ENCODE results near the gene SNAI3.

The SNAI3 gene

DNA sequence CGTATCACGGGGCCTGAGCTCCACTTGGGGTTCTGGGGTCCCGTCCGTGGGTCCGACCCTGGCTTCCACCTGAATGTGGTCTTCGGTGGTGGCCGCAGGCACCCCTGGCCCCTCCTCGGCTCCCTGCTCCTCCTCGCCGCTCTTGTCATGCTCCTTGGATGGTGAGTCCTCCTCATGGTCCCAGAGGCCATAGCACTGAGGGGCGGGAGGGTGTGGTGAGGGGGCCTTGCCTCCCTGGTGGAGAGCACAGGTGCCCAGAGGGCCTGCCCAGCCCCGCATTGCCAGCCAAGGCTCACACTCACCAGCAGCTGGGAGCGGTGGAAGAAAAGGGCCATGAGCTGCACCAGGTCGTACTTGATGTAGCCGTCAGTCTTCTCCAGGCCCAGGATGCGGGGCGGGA is 34.9 kb upstream of the SNAI3 start:
- no peak for FAIRE-seq

GRCh38 chr16:88720396-88720970 is 34.2 kb upstream of the SNAI3 start:
- FAIRE-seq: no peak

- no peak for FAIRE-seq
Observed at GRCh38 chr16:88719933-88720296, 33.6 kb upstream of the SNAI3 start.

DNA sequence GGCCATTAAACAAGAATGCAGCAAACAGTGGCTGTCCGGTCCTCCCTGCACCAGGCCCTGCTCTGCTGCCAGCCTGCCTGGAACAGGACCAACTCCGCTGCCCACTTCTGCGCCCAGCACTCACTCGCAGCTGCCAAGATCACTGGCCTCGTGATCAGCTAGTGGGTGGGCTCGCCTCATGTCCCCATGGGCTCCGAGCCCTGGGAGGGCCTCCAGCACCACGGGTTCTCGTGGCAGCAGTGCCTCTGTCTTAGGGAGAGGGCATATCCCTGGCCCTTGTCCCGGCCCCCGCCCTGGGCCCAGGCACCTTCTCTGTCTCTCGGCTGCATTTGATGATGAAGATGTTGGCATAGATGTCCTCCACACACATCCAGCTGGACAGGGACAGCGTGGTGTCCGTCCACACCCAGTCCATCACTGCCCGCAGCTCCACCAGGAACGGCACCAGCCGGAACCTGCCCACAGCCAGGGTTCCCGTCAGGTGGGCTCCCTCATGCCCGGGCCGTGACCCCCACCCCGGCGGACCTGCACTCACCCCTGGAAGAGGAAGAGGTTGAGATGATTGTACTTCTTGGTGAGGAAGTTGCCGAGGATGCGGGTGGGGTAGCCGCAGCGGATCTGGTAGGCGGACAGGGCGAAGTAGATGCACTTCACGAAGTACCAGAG is 33.1 kb upstream of the SNAI3 start:
- no peak for FAIRE-seq

- FAIRE-seq: no peak
Observed at GRCh38 chr16:88718178-88718577, 31.9 kb upstream of the SNAI3 start.

- no peak for FAIRE-seq
Observed at GRCh38 chr16:88716601-88717001, 30.3 kb upstream of the SNAI3 start.

- FAIRE-seq: no peak
Observed at GRCh38 chr16:88716201-88716600, 29.9 kb upstream of the SNAI3 start.

DNA sequence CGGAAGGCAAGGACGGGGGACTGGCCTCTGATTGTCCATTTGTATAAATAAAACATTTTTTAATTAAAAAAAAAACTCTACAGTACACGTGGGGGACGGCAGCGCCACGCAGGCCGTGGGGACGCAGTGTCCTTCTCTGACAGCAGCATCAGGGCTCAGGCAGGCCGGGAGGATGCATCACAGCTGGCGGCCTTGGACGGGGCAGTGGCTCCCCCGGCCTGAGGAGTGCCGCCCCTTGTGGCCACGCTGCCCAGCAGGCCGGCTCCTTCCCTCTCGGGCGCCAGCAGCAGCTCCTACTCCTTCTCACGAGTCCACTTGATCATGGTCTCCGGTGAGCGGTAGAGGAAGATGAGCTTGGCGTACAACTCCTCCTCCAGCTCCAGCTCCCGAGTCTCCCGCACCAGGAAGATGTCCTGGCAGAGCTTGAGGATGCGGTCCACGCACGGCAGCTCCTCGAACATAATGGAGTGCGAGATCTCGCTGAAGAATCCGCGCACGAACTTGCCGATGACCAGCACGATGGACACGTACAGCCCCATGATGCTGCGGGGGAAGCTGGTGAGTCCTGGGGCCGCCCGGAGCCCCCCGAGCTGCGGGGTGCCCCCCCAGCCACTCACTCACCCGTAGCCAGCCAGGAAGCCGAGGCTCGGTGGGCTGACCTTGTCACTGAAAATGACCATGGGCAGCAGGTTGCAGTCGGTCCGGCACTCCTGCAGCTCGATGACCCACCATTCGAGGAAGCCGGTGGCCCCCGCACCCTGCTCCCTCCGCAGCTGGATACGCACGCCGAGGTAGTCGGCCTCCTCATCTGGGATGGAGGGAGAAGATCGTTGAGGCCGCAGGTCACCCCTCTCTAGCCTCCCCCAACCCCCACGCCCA is 29.2 kb upstream of the SNAI3 start:
- FAIRE-seq: no peak

DNA sequence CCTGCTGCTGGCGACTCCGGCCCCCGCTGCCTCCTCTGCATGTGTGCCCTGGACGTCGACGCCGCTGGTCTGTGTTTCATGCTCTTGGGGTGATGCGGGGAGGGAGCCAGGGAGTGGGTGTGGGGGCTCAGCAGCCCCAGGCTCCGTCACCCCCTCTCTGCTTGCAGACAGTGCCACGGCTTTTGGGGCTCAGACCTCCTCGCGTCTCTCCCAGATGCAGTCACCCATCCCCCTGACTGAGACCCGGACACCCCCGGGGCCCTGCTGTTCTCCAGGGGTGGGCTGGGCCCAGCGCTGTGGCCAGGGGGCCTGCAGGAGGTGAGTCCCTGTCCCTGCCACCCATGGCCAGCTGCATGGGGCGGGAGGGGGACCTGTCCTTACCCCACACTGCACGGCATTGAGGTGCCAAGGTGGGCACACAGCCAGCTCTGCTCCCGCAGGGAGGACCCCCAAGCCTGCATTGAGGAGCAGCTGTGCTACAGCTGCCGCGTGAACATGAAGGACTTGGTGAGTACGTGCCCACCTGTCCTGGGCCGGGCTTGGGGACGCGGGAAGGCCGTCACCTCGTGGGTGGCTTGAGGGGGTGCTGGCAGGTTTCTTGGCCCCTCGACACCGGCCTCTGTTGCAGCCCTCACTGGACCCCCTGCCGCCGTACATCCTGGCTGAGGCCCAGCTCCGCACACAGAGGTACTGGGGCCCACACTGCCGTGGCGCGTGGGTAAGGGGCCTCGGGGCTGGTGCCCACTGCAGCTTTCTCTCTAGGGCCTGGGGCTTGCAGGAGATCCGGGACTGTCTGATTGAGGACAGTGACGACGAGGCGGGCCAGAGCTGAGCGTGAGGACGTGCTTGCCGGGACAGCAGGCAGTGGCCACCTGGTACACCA is 28.4 kb upstream of the SNAI3 start:
- FAIRE-seq: no peak

- FAIRE-seq: no peak
Observed at GRCh38 chr16:88713568-88714419, 27.5 kb upstream of the SNAI3 start.

GRCh38 chr16:88713054-88713453 is 26.7 kb upstream of the SNAI3 start:
- no peak for FAIRE-seq

GRCh38 chr16:88712362-88712979 is 26.2 kb upstream of the SNAI3 start:
- FAIRE-seq: no peak

DNA sequence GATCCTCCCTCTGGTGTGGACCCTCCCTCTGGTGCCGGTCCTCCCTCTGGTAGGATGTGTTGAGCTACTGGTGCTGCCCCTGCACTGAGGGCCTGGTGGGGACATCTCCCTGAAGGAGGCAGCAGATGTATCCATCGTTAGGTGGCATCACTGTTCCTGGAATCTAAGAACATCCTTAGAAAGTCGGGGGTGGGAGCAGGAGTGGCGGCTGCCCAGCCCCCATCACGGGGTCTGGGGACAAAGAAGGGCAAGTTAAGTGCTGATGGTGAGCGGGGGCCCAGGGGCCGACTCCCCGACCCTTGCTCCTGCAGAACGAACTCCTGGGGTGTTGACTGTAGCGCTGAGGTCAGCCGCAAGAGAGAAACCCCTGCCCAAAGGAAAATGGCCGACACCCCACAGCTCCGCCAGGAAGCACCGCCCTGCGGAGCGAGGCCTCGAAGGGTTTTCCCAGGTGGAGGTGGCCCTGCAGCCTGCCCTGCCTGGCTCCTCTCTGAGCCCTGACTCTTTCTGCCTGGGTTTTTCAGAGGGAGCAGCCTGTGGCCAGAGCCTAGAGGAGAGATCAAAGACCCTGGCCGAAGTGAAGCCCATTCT is 25.5 kb upstream of the SNAI3 start:
- no peak for FAIRE-seq

DNA sequence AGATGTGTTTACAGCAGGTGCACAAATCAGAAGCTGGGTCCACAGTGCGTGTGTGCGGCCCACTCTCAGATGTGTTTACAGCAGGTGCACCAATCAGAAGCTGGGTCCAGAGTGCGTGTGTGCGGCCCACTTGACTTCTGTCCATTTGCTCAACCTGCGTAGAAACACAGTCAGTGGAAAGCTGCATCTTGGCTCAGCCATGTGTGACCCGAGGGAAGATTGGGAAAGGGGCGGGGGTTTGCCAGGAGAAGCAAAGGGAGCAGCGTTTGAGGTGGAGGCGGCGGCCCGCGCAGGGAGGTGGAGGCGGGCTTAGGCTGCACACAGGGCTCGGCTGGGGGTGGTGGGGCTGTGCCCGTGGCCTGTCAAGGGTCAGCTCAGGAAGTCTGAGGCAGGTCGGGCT is 24.2 kb upstream of the SNAI3 start:
- no peak for FAIRE-seq

- FAIRE-seq: no peak
Observed at GRCh38 chr16:88706965-88707826, 20.9 kb upstream of the SNAI3 start.

DNA sequence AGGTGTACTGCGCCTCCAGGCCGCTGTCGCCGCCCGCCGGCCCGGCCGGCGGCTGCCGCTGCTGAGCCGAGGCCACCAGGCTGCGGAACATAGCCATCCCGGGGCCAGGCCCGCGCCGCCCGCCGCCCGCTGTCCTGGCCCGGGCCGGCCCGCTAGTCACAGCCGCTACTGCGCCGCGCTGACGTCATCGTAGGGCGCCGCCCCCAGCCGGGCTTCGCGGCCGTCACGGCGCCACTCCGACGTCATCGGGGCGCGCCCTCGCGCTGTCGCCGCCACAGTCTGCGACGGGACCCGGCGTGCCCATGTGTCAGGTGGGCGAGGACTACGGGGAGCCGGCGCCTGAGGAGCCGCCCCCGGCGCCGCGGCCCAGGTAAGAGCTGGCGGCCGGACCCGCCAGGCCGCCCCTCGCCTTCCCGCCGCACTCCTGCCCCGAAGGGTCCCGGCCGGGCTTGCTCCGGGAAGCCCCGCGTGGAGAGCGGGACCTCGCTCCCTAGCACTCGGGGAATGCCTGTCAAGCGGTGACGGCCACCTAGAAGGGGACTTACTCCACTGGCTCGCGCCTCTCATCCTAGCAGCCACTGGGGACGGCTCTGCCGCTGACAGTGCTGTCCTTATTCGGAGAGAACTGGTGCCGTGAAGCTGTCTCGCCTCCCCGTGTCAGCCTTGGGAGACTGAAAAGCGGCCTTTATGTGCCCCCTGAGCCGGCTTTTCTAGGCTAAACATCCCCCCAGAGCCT is 20.1 kb upstream of the SNAI3 start, which contains the start of the genes CTU2 and RNF166:
Gene CTU2 (plus strand): TSS at position 275 of the 736 bp plus-strand sequence. CDS start 28 bp downstream, at position 303.
Gene RNF166 (minus strand): TSS at position 180 of the 736 bp plus-strand sequence. CDS start 83 bp downstream, at position 97.
- no peak for FAIRE-seq

DNA sequence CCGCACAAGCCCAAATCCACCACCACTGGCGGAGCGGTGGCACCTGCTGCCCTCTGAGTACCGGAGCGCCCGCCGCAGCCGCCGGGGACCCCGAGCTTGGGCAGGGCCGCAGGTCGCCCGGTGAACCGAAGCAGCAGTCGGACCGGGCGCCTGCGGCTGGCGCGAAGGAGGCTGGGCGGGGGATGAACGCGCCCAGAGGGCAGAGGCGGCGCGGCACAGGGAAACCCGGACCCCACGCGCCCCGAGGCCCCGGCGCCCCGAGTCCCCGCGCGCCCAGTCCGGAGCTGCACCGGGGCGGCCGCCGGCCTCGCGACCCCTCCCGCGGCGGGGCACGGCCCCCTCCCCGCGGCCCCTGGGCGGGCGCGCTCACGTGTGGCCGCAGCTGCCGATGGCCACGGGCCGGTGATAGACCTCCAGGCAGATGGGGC is 19.5 kb upstream of the SNAI3 start:
- no peak for FAIRE-seq

DNA sequence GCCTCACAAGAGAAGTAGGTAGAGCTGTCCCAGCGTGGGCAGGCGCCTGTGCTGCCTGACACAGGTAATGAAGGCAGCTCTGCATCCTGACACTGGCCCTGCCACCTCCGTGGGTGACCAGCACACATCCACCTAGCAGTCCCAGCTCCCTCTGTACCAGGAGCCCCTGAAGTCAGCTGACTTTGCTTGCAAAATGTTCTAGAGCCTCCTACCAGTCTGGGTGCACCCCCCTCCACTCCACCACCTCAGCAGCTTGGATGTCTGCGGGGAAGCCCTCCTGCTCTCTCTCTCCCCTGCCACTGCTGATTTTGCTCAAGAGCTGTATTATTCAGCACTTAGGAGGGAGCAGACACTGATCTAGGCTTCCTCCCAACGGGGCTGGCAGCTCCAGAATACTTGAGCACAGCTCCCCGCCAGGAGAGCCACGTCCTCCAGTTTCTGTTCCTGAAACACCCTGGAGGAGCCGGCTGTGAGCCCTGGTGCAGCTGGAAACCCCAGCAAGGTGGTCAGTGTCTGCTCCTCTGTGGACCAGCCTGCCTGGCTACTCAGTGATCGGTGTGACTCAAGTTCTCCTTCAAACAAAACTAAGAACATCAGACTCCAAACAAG is 18.9 kb upstream of the SNAI3 start:
- FAIRE-seq: no peak
